PC-3 (cell line): ENCODE results near the gene CYP2S1. TPM values are rescaled to one million over a fixed set of nuclear protein-coding genes. Genes with fewer than 3 reads are reported as not detected.
"Not testable (repeated sequence)": the region's sequence is repeated elsewhere in the genome, so short reads cannot be mapped to it uniquely, and the experiment has no call there.

Experiments
- ATAC-seq: fragments of 200-7000 bp; cut with Tn5 transposase; 2 replicates; pipeline ENCODE4 v1.9.1; 2020; ENCODE audit warnings: mild to moderate bottlenecking, moderate library complexity
- BruUV-seq: library from RNA; stranded (reverse); fragments of 400-500 nt; replicated peaks from 2 replicates; lab custom pipeline; 2021; lab: Mats Ljungman, UMichigan
- CTCF ChIA-PET: fragments of 300-600 bp; sonication (Branson Sonifier 250); formaldehyde crosslinking; loops from one replicate; lab custom pipeline; 2022; ENCODE audit warnings: antibody characterized with exemption; lab: Charles Lee
- POLR2A ChIA-PET: fragments of 300-600 bp; sonication (Branson Sonifier 250); formaldehyde crosslinking; loops from one replicate; lab custom pipeline; 2022; ENCODE audit warnings: antibody characterized with exemption; ENCODE audit not compliant: unreplicated experiment; lab: Charles Lee
- DNase-seq: peaks from one replicate; pipeline ENCODE4 v3.0.0-alpha.2; 2015
- H2AFZ ChIP-seq: fragments of 300-600 bp; sonication (generic); 2 replicates; pipeline ENCODE4 v1.6.0; 2016; ENCODE audit warnings: antibody characterized with exemption, low read length
- H3F3A ChIP-seq: fragments of 300-600 bp; sonication (generic); one replicate; pipeline ENCODE4 v1.6.0; 2017; ENCODE audit warnings: antibody characterized with exemption, low read length, control low read depth, mild to moderate bottlenecking; ENCODE audit not compliant: unreplicated experiment
- H3K27ac ChIP-seq: fragments of 300-600 bp; sonication (generic); 2 replicates; pipeline ENCODE4 v1.5.1; 2016; ENCODE audit warnings: mild to moderate bottlenecking, low read length
- H3K27me3 ChIP-seq: fragments of 300-600 bp; sonication (generic); 2 replicates; pipeline ENCODE4 v1.6.1; 2016; ENCODE audit warnings: low read length, mixed read lengths
- H3K36me3 ChIP-seq: fragments of 300-600 bp; sonication (generic); 2 replicates; pipeline ENCODE4 v1.6.1; 2016; ENCODE audit warnings: low read depth, mixed run types, low read length, mixed read lengths
- H3K4me1 ChIP-seq: fragments of 300-600 bp; sonication (generic); 2 replicates; pipeline ENCODE4 v1.5.1; 2016; ENCODE audit warnings: low read length; ENCODE audit not compliant: insufficient read depth
- H3K4me2 ChIP-seq: fragments of 300-600 bp; sonication (generic); 2 replicates; pipeline ENCODE4 v1.6.0; 2016; ENCODE audit warnings: low read length
- H3K4me3 ChIP-seq: fragments of 300-600 bp; sonication (generic); 2 replicates; pipeline ENCODE4 v1.5.1; 2016; ENCODE audit warnings: mild to moderate bottlenecking, low read length, mixed read lengths
- H3K79me2 ChIP-seq: fragments of 300-600 bp; sonication (generic); 2 replicates; pipeline ENCODE4 v1.6.1; 2017; ENCODE audit warnings: low read length, mixed read lengths
- H3K9ac ChIP-seq: fragments of 300-600 bp; sonication (generic); 2 replicates; pipeline ENCODE4 v1.6.0; 2016; ENCODE audit warnings: mild to moderate bottlenecking, low read length
- H3K9me2 ChIP-seq: fragments of 300-600 bp; sonication (generic); replicated peaks from 2 replicates; pipeline ENCODE4 v1.6.1; 2016; ENCODE audit warnings: mixed run types, low read length, mixed read lengths
- H3K9me3 ChIP-seq: fragments of 300-600 bp; sonication (generic); 2 replicates; pipeline ENCODE4 v1.6.1; 2016; ENCODE audit warnings: low read length, mixed read lengths
- H4K20me1 ChIP-seq: fragments of 300-600 bp; sonication (generic); 2 replicates; pipeline ENCODE4 v1.6.1; 2016; ENCODE audit warnings: low read length, mixed read lengths
- EZH2 ChIP-seq: fragments of 300-600 bp; sonication (generic); IDR thresholded peaks from one replicate; pipeline ENCODE4 v1.6.1; 2017; ENCODE audit warnings: antibody characterized with exemption, mild to moderate bottlenecking, low read length; ENCODE audit not compliant: unreplicated experiment
- EZH2phosphoT487 ChIP-seq: fragments of 300-600 bp; sonication (generic); IDR thresholded peaks from 2 replicates; pipeline ENCODE4 v1.6.1; 2018; ENCODE audit warnings: mild to moderate bottlenecking, antibody characterized with exemption, low read length, borderline replicate concordance
- intact Hi-C: fragments of 100-400 bp; cut with micrococcal nuclease; formaldehyde crosslinking; loops from 2 replicates; pipeline ENCODE4 v1.9.0; 2023
- total RNA-seq: library from RNA; depleted of rRNA; stranded (reverse); fragments of >200 nt; gene quantifications from 2 replicates; pipeline ENCODE4 v1.2.3, GENCODE V29; 2014
- TF ChIP-seq, protein P1 (sequence below): fragments of 300-600 bp; sonication (generic); conservative IDR thresholded peaks from 2 replicates; pipeline ENCODE4 v1.5.1; 2017; ENCODE audit warnings: antibody characterized with exemption, low read depth, mild to moderate bottlenecking, low read length

CYP2S1 gene
- total RNA-seq, 1 experiment from 2014 or later = 10.3 TPM

DNA sequence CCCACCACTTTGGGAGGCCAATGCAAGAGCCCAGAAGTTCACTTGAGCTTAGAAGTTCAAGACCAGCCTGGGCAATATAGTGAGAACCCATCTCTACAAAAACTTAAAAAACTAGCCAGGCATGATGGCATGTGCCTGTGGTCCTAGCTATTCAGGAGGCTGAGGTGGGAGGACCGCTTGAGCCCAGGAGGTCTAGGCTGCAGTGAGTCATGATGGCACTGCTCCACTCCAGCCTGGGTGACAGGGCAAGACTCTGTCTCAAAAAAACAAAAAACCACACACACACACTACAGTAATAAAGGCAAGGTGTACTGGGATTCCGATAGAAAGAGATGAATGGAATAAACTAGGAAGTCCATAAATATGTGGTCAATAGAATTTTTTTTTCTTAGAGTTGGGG is 43.2 kb upstream of the CYP2S1 start:
- Histone ChIP-seq H3K27me3 (no peaks in the 10 kb centered on the region), H3K9me2 (no peaks in the 10 kb centered on the region), H3K36me3 (no peaks in the 10 kb centered on the region), H3K4me2 (no peak overlapping the region), H3K9ac (no peak overlapping the region), H3K4me3 (no peak overlapping the region), H4K20me1 (no peaks in the 10 kb centered on the region), H3K9me3 (no peaks in the 10 kb centered on the region), H3K27ac (no peak overlapping the region), H3K79me2 (no peaks in the 10 kb centered on the region), H2AFZ (no peak overlapping the region), H3F3A (no peaks in the 10 kb centered on the region), H3K4me1 (no peaks in the 10 kb centered on the region)
- DNase-seq = no peak
- ChIA-PET CTCF (no interaction called here), POLR2A (no interaction called here)
- ATAC-seq = no peak
- intact Hi-C loops = no loop called here
- BruUV-seq = no TSS peak
- no peak for TF ChIP-seq EZH2phosphoT487
- no peak for TF ChIP-seq EZH2
- TF ChIP-seq, protein P1, sequence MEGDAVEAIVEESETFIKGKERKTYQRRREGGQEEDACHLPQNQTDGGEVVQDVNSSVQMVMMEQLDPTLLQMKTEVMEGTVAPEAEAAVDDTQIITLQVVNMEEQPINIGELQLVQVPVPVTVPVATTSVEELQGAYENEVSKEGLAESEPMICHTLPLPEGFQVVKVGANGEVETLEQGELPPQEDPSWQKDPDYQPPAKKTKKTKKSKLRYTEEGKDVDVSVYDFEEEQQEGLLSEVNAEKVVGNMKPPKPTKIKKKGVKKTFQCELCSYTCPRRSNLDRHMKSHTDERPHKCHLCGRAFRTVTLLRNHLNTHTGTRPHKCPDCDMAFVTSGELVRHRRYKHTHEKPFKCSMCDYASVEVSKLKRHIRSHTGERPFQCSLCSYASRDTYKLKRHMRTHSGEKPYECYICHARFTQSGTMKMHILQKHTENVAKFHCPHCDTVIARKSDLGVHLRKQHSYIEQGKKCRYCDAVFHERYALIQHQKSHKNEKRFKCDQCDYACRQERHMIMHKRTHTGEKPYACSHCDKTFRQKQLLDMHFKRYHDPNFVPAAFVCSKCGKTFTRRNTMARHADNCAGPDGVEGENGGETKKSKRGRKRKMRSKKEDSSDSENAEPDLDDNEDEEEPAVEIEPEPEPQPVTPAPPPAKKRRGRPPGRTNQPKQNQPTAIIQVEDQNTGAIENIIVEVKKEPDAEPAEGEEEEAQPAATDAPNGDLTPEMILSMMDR = no peak

DNA sequence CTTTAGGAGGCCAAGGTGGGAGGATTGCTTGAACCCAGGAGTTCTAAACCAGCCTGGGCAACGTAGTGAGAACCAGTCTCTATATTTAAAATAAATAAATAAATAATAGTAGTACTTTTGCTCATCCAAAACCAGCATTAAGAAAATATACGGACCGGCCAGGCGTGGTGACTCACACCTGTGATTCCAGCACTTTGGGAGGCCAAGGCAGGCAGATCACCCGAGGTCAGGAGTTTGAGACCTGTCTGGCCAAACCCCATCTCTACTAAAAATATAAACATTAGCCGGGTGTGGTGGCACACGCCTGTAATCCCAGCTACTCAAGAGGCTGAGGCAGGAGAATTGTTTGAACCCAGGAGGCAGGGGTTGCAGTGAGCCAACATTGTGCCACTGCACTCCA is 42.0 kb upstream of the CYP2S1 start:
- DNase-seq, H3K4me2 ChIP-seq, H3K27ac ChIP-seq, BruUV-seq, H4K20me1 ChIP-seq, H3K79me2 ChIP-seq, ATAC-seq, POLR2A ChIA-PET, H3K36me3 ChIP-seq, H3F3A ChIP-seq, H3K4me3 ChIP-seq, H3K27me3 ChIP-seq, intact Hi-C loops, H2AFZ ChIP-seq, H3K9ac ChIP-seq, H3K4me1 ChIP-seq, CTCF ChIA-PET, H3K9me2 ChIP-seq, H3K9me3 ChIP-seq: not testable (repeated sequence)

DNA sequence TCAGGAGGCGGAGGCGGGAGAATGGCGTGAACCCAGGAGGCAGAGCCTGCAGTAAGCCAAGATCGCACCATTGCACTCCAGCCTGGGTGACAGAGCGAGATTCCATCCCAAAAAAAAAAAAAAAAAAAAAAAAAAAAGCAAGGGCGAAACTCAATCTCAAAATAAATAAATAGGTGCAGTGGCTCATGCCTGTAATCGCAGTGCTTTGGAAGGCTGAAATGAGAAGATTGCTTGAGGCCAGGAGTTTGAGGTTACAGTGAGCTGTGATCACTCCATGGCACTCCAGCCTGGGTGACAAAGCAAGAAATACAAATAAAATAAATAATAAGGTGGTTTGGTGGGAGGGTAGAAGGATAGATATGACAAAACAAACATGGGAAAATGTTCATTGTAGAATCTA is 39.0 kb upstream of the CYP2S1 start:
- Histone ChIP-seq H3K79me2 (no peaks in the 10 kb centered on the region), H3K4me2 (no peak overlapping the region), H3K9me2 (no peaks in the 10 kb centered on the region), H3K9me3 (no peaks in the 10 kb centered on the region), H3K4me3 (no peak overlapping the region), H3K4me1 (no peaks in the 10 kb centered on the region), H4K20me1 (no peaks in the 10 kb centered on the region), H2AFZ (no peak overlapping the region), H3K9ac (no peak overlapping the region), H3K36me3 (no peaks in the 10 kb centered on the region), H3K27ac (no peak overlapping the region), H3K27me3 (no peaks in the 10 kb centered on the region), H3F3A (no peaks in the 10 kb centered on the region)
- TF ChIP-seq EZH2 (no peak), EZH2phosphoT487 (no peak)
- TF ChIP-seq, protein P1 = no peak
- BruUV-seq = no TSS peak
- ChIA-PET CTCF (no interaction called here), POLR2A (no interaction called here)
- intact Hi-C loops = no loop called here
- DNase-seq (peak; percentile 4), ATAC-seq (no peak)
